Stimulated activated CD8-positive, alpha-beta memory T cell treated with anti-CD3 and anti-CD28 coated beads, Interleukin-12 subunit alpha, Interleukin-12 subunit beta, amount 100 ng/mL, for 24 hours (primary cell): ENCODE measurements around the gene NPLOC4.

Source experiments
- DNase-seq: peaks from one replicate; pipeline ENCODE4 v3.0.0-alpha.2; 2020; ENCODE audit errors: extremely low read depth

Gene NPLOC4

DNA sequence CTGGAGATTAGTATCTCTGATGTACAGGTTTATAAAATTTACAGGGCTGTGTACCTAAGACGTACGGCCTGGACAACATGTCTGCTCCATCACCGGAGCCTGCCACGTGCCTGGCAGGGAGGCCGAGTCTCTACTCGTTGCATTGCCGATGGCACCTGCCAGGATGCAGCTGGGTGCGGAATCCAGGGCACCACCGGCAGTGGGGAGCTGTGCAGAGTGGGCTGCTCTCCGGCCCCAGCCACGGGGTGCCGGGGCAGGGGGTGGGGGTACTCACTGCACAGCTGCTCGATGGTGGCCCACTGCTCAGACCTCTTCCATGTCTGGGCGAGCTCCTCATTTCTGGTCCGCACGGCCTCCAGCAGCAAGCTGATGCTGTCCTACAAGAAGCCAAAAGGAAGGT, 71.7 kb downstream of the NPLOC4 start:
- DNase-seq = no peak

DNA sequence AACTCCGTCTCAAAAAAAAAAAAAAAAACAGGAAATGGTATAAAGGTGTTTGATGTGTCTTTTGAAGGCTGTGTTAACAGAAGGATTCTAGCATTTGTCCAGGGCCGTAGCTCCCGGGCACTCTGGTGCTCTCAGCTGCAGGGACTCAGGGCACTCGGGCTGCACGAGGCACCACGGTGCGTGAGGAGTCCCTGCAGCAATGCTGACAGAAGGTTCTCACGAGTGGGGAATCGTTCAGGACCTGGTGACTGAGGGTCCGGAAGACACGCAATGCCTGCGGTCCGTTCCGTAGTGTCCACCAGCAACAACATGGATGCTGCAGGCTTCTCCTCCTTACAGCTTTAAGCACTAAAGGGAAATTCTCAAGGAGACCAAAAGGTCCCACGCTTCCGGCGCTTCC, 72.1 kb downstream of the NPLOC4 start:
- DNase-seq = no peak

DNA sequence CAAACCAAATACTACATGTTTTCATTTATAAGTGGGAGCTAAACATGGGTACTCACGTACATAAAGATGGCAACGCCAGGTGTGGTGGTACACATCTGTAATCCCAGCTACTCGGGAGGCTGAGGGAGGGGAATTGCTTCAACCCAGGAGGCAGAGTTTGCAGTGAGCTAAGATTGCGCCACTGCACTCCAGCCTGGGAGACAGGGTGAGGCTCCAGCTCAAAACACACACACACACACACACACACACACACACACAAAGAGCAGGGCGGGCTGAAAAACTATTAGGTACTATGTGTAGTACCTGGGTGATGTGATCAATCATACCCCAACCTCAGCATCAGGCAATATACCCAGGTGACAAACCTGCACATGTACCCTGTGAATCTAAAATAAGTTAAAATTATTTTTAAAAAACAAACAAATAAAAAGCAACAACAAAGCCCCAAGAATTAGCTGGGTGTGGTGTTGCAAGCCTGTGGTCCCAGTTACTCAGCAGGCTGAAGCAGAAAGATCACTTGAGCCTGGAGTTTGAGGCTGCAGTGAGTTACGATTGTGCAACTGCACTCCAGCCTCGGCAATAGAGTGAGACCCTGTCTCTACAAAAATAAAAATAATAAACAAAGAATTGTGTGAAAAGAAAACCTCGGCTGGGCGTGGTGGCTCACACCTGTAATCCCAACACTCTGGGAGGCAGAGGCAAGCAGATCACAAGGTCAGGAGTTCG, 72.9 kb downstream of the NPLOC4 start:
- no peak for DNase-seq

DNA sequence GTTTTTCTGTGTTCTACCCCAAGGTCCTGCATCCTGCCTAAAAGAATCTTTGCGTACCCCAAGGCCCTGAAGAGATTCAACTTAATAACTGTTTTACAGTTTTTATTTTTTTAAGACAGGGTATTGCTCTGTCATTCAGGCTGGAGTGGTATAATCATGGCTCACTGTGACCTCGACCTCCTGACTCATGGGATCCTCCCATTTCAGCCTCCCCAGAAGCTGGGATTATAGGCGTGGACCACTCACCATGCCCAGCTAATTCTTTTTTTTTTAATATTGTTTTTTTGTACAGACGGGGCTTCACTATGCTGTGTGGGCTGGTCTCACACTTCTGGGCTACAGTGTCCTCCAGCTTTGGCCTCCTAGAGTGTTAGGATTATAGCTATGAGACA, 75.4 kb downstream of the NPLOC4 start:
- DNase-seq = no peak

DNA sequence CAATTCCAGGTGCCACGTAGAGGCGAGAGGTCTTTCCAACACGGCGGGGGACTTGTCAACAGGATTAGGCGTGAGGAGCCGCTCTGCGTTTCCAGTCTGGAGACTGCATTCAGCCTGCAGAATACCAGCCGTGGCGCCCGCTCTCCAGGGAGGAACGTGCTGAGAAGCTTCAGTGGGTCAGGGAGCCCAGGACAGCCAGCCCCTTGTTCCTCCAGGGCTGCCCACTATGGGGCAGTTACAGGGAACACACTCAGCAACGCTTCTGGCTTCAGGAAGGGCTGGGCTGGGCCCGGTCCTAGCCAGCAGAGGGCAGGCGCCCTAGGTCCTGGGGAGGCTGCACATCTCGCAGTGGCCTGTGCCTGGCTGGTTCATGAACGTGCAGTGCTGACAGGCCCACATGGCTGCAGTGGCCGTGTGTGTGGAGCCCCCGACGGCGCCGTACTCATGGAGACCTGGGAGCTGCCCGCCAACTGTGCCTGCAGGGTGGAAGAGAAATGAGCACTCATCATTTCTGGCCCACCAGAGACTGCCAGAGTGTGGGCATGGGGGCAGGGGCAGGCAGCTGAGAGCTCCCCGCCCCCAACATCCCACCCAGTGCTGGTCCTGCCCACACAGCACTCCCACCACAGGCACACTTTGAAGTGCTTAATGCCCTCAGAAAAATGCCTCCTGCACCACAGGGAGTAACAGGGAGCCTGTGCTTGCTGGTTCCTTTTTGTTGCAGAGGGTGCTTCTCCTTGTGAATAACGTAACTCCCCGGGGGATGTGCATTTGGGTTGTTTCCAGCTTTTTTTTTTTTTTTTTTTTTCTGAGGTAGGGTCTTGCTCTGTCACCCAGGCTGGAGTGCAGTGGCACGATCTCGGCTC, 77.7 kb downstream of the NPLOC4 start:
- DNase-seq = no peak

DNA sequence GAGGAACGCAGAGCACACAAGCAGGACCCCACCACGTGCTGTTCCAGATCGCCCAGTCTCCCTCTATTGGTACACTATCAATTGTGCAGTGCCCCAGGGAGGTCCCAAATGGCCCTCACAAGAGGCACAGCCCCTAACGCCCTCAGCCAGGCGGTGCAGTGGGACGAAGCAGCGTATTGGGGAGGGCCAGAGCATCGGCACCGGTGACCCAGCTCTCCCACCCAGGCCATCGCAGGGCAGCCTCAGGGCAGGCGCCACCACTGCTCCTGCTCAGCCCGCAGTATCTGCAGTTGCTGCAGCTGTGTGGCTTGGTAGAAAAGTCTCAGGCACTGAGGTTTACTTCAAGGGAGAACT, 78.8 kb downstream of the NPLOC4 start:
- no peak for DNase-seq

DNA sequence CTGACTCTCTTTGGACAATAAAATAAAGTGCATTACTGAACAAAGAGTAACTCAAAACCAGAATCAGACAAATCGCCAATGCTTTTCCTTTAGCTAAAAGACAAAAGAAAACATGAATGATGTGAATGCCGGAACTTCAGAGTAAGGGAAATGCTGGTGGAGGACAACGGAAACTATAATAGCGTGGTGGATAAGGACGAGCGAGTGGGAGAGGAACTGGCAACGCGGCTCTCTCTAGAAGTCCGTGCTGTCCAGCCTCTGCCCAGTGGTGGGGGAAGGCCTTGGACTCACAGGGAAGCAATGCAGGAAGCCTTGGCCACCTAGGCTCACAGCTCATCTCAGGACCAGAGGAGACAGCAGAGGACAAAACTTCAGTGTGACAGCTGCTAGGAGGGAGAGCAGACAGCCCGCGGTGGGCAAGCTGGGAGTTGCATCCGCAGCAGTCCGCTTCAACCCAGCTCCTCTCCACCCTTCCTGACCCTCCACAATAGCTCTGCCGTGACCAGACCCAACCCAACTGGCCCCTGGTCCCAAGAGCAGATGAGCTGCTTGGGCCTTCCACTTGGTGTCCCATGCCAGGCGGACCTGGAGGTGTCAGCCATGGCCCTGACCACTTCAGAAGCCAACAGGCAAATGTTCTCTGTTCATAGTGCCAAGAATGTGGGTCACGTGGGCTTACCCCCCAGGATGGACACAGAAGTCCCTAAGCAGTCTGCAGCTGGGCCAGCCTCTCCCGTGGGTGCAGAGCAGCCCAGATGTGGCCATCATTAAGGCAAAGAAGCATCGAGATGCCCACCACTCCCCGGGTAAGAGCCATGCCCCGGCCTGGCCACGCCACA, 79.4 kb downstream of the NPLOC4 start:
- no peak for DNase-seq

DNA sequence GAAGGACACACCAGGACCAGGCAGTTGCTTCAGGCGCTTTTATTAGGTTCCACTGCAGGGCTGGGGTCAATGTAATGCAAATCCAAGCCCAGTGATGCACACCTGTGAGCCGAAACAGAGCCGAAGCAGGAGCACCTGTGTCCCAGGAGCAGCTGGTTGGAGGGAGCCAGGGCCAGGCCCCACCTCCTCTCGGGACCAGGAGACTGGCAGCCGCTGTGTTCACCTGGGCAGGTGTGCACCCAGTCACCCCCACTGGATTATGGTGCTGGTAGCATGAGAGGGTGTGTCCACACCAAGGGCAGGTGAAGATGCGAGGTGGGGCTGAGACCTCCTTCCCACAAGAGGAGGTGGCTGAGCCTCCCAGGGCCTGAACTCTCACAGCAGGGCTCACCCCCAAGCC, 80.0 kb downstream of the NPLOC4 start:
- no peak for DNase-seq

DNA sequence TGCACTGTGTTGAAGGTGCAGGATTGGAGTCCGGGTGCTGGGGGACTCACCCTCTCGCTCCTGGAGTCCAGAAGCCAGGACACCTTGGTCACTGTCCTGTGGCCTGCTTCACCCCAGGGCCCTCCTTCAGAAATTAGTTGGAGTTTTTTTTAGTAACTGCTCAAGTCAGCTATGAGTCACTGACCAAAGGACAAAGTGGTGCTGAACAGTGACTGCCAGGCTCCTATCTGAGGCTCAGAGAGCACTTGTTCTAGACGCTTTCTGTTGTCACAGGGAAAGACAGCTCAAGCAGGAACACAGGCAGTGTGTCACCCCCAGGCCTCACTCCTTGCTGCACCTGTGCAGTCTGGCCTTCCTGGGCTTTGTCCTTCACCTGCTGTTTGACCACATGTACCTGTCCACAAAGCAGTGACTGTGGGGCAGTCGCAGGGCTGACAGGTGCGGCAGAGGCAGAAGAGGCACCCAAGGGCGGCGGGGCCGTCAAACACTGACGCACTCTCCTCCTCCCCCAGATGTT, 80.7 kb downstream of the NPLOC4 start:
- DNase-seq = no peak

DNA sequence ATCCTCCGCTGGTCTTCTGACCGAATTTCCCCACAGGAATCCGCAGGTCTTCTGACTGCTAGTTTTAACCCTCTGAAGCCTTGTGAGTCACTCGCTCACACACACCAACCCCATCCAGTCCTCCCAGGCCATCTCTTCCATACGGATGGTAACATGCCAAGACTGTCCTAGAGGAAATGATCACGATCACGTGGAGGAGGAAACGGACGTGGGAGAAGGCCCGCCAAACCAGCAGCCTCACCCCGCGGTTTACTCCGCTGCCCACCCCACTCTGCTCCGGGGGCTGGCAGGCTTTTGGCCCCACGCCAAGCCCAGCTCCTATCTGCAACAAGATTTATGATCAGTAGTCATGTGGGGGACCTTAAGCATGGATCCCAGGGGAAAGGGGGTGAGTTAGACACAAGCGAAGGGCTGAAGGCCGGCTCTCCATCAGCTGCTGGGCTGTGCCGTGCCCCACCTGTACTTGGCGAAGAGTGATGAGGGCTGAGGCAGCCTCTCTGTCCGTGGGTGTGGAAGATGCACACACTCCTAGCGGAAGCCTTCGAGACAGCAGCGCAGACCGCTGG, 83.2 kb downstream of the NPLOC4 start:
- DNase-seq = no peak

DNA sequence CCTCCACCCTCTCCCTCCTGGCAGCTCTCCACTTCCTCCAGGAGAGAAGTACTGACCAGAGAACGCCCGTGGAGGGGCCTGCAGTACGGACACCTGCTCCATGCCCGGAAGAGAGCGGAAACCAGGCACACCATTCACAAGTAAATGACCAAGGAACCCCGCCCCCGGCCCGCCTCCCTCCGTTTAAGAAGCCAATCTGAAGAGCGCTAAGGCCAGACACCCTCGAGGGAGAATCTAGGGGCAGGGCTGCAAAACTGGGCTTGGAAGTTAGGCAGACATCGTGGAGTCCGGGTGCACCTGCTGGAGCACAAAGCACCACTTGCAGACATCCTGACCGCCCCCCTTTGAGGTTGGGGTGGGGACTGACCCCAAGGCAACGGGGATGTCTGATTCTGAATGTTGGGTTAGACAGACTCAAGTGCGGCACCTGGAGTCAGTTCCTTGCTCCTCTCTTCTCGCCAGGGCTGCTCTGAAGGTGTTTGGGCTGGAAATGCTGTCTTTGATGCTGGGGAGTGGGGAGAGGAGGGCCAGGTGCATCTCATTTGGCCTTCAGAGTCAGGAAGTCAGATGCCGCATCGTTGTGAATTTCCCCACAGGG, 83.8 kb downstream of the NPLOC4 start:
- peak; percentile 60 for DNase-seq

DNA sequence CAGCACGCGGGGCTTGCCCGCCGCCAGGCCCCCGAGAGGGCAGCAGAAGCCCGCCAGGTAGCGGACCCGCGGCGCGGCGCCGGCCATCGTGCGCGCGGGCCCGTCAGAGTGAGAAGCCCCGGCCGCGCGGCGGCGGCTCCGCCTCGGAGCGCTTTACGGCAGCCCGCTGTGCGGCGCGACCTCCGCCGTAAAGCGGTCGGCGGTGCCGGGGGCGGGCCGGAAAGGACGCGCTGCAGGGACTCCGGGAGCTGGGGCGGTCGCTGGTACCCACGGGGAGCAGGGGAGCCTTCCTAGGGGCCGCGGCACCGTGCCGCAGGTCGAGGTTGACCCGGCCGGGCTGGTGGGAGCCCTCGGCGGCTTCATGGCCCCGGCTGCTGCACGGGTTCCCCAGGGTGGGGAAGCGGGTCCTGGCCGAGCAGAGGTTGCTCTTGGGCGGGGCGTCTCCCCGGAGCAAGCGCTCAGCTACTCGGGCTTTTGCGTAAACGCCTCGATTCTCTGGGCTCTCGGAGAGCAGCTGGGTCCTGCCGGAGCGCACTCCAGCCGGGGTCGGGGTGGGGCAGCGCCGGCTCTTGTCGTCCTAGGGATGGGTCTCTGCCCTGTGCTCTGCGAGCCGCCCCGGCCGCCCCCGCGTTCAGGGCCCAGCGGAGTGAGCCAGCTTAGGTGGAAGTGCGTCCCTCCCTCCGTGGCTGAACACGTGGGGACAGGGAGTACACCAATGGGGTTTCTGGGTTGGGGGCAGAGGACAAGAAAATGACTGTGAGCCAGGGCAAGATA, 84.5 kb downstream of the NPLOC4 start, which contains the start of gene FAAP100:
Gene FAAP100 (minus strand): TSS at position 110 of the 774 bp plus-strand sequence. CDS start 23 bp downstream, at position 87.
- peak; percentile 61 for DNase-seq

DNA sequence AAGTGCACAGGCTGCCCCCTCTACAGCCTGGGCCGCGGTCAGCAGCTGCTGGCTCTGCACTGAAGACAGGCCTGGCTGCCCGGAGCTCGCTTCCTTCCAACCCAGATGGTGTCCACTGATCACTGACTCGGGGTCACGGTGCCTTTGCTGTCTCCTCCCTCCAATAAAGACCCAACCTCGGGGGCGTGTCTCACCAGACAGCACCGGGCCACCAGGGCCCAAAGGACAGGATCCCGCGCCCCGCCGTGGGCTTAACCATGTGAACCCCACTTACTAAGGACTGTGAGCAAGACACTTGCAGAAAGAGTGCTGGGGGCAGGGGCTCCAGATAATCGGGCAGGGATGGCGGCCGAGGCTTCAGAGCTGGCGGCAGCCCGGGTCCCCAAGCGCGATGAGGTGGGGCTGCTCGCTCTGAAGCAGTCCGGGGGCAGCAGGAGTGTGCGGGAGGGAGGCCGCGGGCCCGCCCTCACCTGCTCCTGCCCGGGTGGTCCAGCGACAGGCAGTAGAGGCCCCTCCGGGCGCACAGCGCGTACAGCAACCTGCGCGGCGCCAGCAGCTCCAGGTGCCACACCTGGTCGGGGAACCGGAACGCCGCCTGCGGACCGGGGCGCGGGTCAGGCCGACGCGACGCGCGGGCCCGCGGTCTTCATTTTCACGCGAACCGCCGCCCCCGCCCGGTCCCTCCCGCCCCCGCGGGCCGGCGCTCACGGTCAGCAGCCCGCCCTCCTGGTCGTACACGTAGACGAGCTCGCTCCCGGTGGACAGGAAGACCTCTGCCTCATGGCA, 85.3 kb downstream of the NPLOC4 start:
- no peak for DNase-seq

DNA sequence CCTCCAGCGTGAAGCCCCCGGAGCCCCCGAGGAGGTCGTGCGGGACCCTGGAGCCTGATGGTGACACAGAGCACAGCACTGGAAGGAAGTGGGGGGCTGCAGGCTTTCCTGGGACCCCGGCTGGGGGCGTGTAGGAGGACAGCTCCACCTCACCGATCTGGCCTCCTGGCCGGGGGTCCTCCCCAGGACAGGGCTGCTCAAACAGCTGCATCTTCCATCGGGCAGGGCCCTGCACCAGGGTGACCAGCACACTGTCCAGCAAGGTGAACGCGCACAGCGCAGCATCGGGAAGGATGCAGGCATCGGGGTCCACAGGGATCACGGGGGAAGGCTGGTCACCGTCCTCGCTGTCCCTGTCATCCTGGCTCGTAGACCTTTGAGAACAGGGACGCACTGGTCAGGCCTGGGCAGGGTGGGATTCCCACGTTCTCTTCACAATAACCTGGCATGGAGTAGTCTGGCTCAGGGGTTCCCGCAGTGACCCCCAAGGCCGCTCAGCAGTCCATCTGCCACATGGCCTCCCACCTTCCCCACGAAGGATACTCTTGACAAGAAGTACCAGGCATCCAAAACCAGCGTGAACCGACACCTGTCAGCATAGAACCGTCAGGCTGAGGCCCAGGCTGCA, 86.0 kb downstream of the NPLOC4 start:
- no peak for DNase-seq

DNA sequence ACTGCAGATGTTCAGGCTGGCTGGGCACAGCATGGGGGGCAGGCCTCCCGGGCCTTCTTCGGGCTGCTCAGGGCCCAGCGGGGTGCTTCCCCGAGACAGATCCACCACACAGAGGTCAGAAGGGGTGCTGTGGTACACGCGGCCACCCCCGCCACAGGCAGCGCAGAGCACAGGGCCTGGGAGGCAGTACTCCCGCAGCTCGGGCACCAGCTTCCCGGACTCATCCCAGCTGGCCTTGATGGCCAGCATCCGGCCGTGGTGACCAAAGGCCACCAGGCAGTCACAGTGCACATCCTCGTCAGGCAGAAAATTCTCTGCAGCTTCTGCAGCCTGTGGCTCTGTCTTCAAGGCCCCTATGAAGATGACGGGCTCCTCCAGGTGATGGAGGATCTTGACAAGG, 86.6 kb downstream of the NPLOC4 start:
- DNase-seq = no peak

DNA sequence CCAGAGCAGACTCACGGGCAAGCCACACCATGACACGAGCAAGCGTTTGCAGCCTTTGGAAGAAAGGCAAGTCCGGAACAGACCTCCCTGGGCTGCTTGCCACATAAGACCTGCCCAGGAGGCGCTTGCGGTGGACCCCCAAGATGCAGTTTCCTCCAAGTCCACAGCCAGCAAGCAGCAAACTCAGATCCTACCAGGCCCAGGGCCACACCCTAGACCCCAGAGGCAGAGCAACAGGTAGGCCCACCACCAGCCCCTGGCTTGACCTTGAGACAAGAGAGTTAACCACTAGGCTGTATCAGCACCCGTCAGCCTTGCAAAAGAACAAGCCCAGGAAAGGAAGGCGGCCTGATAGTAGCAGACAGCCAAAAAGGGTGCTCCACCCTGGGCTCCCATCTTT, 87.1 kb downstream of the NPLOC4 start:
- DNase-seq = no peak

DNA sequence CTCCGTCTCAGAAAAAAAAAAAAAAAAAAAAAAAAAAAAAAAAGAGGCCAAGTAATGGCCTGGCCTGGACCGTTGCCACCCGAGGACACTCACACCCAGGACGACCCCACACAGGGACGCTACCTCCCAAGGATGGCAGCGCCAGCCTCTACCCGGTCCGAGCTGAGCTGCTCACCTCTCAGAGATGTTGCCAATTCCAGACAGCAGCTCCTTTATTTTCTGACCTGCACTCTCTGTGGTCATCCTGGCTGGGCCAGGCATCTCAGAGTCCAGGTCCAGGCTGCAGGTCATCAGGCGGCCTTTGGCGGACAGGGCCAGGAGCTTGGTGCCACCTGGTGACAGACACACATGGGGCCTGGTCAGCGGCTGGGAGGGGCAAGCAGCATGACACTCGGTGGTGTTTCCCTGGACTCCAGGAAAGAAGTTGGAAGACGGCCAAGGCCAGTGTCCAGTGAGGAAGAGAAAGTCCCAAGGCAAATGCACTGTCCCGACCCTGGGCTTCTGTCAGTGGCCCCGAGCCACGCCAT, 87.8 kb downstream of the NPLOC4 start:
- DNase-seq = no peak

DNA sequence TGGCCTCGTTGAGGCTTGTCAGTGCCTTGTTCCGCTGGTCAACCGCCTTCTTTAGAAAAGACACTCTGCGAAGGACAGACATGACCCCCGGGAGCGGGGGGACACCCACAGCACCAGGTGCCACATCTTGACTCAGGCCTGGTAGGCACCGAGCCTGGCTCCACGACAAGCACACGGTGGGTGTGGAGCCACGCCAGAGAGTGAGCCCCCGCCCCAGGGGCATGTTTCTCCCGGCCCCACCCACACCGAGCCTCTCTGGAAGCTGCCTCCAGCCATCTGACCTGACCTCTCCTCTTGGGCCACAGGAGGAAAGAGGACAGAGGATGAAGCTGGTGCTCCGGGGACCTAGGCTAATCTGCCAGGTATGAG, 89.3 kb downstream of the NPLOC4 start:
- DNase-seq = no peak
